NOMO-1 treated with DMSO at 0.1 percent for 48 hours (cell line): Measurements from ENCODE around the gene MYCBP.
"Not testable (repeated sequence)": the region's sequence is repeated elsewhere in the genome, so short reads cannot be mapped to it uniquely, and the experiment has no call there.

Experiments
- DNase-seq: peaks from one replicate; lab custom pipeline; 2025; ENCODE audit not compliant: unreplicated experiment; lab: John Stamatoyannopoulos, UW

MYCBP gene, protein sequence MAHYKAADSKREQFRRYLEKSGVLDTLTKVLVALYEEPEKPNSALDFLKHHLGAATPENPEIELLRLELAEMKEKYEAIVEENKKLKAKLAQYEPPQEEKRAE

GRCh38 chr1:38873027-38873969, at the start of gene MYCBP:
MYCBP (minus strand) TSS chr1:38873348; CDS start chr1:38873305, 43 bp downstream.
- peak; percentile 94 for DNase-seq

GRCh38 chr1:38919130-38919529, 46.0 kb upstream of the MYCBP start:
- no peak for DNase-seq

- no peak for DNase-seq
These were observed 45.4 kb upstream of the MYCBP start for GRCh38 chr1:38918568-38918967.

- no peak for DNase-seq
These were observed 44.6 kb upstream of the MYCBP start for GRCh38 chr1:38917772-38918171.

DNA sequence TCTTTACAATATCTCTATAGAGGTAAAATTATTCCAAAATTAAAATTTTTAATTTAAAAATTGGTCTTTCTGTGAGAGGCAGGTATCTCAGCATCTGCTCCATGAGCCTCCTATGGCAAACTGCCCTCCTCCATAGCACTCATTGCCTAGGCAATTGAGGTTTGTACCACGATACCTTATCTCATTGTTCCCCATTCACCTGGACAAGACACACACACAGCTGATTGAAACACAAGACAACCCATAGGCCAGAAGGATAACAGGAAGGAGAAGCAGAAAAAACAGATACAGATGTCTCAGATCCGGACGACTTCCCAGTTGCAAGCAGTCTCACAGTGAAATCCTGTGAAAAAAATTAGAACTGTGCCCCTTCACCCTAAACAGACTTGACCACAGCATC, 44.2 kb upstream of the MYCBP start:
- DNase-seq: no peak

GRCh38 chr1:38915352-38915948, 42.3 kb upstream of the MYCBP start:
- no peak for DNase-seq

DNA sequence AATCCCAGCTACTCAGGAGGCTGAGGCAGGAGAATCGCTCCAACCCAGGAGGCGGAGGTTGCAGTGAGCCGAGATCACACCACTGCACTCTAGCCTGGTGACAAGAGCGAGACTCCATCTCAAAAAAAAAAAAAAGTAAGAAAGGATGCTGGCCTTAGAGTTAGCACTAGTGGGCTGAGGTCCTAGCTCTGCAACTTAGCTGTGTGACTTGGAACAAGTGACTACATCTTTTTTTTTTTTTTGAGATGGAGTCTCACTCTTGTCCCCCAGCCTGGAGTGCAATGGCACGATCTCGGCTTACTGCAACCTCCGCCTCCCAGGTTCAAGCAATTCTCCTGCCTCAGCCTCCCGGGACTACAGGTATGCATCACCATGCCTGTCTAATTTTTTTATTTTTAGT, 41.8 kb upstream of the MYCBP start:
- not testable (repeated sequence) for DNase-seq

DNA sequence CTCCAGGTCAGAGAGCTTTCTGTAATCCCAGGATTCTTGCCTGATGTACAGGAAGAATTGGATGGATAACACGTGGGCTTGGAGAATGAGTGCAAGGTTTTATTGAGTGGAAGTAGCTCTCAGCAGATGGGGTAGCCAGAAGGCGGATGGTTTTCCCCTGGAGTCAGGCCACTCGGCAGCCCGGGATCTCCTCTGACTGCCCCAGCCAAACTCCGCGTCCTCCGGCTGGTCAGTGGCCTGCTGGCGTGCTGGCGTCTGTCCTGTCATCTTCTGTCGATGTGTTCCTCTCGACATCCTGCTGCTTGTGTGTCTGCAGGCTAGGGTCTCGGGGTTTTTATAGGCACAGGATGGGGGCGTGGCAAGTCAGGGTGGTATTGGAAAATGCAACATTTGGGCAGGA, 35.7 kb upstream of the MYCBP start:
- no peak for DNase-seq

DNA sequence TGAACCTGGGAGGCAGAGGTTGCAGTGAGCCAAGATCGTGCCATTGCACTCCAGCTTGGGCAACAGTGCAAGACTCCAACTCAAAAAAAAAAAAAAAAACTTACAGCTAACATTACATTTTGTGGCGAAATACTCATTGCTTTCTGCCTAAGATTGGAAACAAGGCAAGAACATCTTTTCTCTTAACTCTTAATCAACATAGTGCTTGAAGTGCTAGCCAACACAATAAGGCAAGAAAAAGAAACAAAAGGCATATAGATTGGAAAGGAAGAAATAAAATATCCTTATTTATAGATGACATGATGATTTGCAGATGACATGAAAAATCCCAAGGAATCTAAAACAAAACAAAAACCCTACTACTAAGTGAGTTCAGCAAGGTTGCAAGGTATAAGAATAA, 32.8 kb upstream of the MYCBP start:
- no peak for DNase-seq

DNA sequence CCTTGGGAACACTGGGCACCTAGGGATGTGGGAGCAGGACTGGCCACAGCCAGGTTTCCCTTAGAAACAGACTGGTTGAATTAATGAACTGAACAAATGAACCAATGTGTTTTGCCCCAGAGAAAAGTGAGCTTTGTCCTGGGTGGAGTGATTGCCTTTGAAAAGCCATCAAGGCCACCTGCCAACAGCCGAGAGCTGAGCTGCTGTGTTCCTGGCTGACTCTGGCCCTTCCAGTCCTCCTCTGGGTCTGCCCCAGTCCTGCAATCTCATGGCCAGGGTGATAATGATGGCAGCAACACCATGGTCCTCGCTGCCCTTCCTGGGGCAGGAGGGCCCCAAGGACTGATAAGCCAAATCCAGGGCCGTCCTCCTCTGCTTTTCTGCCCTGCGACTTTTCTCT, 26.4 kb upstream of the MYCBP start:
- no peak for DNase-seq

DNA sequence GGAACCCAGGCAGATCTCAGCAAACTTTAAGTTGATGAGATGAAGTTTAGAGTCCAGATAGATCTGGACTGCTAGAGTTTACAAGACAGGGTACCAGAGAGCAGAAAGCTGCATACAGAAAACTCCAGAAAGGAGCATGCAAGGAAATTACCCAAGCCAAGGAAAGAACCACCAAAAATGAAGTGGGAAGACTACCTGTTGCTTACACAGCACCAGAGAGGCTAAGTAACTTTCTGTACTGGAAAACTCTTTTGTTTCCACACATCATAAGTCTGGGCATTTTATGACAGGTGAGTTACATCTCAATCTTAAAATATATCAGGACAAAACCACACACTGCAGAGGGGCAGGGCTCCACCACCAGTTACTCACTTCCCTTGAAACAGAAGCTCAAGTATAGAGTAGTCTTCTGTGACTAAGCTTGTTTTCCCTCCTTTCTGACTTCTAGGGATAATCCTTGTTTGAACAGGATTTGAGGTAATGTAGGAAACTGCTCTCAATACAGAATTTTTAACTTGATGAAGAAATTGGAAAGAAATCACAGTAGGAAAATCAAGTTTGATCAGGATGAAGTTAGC, 25.6 kb upstream of the MYCBP start:
- no peak for DNase-seq

DNA sequence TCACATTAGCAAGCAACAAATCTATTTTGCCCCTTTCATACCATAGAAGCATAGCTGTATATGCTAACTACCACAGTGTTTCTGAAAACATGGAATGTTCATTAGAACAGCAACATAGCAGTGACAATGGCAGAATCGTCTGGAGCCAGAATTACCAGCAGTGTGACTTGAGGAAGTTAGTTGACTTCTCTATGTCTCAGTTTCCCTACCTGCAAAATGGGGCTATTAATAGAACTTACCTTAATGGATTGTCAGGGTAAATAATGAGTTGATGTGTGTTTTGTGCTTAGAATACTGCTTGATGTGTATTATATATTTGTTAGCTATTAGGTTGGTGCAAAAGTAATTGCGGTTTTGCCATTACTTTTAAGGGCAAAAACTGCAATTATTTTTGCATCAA, 23.0 kb upstream of the MYCBP start:
- DNase-seq: no peak

DNA sequence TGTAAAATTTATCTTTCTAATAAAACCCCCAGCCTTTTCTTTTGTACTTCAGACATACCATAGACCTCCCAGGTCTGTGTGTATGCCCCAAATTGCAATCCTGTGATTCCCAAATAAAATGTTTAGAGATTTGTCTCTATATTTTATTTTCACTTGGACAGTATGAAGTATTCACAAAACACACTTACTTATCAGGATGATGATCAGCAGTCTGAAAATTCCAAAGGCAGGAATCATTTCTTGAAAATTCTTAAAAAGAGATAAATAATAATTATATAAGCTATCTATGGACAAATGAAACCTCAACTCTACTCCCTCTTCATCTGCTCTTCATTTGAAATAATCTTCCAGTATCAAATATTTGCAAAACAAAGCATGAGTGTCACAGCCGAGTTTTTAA, 19.8 kb upstream of the MYCBP start:
- no peak for DNase-seq

- no peak for DNase-seq
These were observed 18.6 kb upstream of the MYCBP start for GRCh38 chr1:38891753-38892152.

GRCh38 chr1:38889589-38889988, 16.4 kb upstream of the MYCBP start:
- DNase-seq: no peak

DNA sequence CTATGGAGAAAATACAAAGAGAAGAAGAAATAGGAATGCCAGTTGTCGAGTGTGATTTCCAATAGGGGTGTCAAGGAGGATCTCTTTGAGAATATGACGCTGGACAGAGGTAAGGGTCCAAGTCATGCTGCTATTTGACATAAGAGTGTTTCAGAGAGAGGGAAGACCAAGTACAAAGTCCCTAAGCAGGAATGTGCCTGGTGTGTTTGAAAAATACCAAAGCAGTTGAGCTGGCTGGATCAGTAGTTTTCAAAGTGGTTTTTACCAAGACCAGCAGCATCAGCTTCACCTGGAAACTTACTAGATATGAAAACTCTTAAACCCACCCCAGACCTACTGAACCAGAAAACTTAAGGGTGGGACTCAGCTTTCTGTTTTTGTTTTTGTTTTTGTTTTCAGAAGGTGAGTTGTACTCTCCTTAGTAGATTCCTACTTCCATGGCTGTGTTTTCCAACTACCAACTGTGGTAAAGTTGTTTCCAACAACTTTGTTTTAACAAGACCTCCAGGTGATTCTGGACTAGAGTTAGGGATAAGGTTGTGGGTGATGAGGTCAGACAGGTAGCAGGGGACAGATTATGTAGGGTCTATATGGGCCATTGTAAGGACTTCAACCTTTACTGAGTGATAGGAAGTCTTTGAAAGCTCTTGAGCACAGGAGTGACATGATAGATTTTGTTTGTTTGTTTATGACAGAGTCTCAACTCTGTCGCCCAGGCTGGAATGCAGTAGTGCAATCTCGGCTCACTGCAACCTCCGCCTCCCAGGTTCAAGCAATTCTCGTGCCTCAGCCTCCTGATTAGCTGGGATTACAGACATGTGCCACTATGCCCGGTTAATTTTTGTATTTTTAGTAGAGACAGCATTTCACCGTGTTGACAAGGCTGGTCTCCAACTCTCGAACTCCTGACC, 15.5 kb upstream of the MYCBP start:
- no peak for DNase-seq

DNA sequence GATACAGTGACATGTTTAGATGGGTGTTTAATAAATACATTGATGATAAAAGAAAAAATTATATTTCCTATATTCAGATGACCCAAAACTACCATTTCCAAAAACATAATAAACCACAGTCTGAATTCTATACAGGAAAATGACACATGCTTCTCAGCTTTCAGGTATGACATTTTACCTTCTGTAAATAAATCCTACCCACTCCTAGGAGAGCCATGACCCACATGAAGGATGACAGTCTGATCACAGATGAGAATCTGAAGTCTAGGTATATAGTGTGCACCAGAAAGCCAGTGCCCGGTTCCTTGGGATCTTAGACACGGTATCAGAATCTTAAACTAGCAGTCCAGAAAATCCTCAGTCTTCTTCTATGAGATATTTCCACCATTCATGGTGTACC, 11.9 kb upstream of the MYCBP start:
- no peak for DNase-seq

- DNase-seq: no peak
These were observed 8.3 kb upstream of the MYCBP start, which contains the start of gene GJA9 for GRCh38 chr1:38881487-38881886. GJA9 (minus strand) TSS chr1:38881587; CDS start chr1:38876098, 5,489 bp downstream.

GRCh38 chr1:38875811-38876210, 2.7 kb upstream of the MYCBP start:
- DNase-seq: no peak

DNA sequence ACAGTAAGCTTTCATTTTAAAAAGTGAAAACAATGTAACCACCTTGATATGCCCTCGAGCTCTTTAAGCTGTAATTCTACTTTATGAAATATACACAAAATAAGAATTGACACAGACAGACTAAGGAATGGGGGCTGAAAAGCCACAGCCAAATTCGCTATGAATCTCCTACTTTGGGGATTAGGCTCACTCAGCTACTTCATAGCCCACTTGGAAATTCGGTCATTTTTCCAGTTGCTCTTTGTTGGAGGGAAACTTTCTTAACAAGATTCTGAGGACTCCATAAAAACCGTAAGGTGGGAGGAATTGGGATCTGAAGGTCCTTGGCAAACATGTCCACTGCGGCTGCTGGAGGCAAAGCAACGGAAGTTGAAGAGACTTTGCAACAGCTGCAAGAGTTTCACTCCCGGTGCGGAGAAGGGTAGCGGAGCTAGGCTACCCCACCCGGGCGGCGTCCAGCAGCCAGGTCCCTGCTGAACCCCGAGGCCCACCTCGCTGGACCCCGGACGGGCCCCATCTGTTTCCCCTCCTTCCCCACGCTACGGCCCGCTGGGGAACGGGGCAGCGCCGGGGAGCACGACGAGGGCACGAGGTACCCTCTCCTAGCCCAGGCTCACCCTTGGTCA, 634 bp downstream of the MYCBP start:
- no peak for DNase-seq
